PC-3 (cell line): Measurements from ENCODE around the gene FOXL3. TPM values are rescaled to one million over a fixed set of nuclear protein-coding genes. Genes with fewer than 3 reads are reported as not detected.

Experiments
- ATAC-seq: fragments of 200-7000 bp; cut with Tn5 transposase; 2 replicates; pipeline ENCODE4 v1.9.1; 2020; ENCODE audit warnings: mild to moderate bottlenecking, moderate library complexity
- BruUV-seq: library from RNA; stranded (reverse); fragments of 400-500 nt; replicated peaks from 2 replicates; lab custom pipeline; 2021; lab: Mats Ljungman, UMichigan
- CTCF ChIA-PET: fragments of 300-600 bp; sonication (Branson Sonifier 250); formaldehyde crosslinking; loops from one replicate; lab custom pipeline; 2022; ENCODE audit warnings: antibody characterized with exemption; lab: Charles Lee
- POLR2A ChIA-PET: fragments of 300-600 bp; sonication (Branson Sonifier 250); formaldehyde crosslinking; loops from one replicate; lab custom pipeline; 2022; ENCODE audit warnings: antibody characterized with exemption; ENCODE audit not compliant: unreplicated experiment; lab: Charles Lee
- DNase-seq: peaks from one replicate; pipeline ENCODE4 v3.0.0-alpha.2; 2015
- H2AFZ ChIP-seq: fragments of 300-600 bp; sonication (generic); 2 replicates; pipeline ENCODE4 v1.6.0; 2016; ENCODE audit warnings: antibody characterized with exemption, low read length
- H3F3A ChIP-seq: fragments of 300-600 bp; sonication (generic); one replicate; pipeline ENCODE4 v1.6.0; 2017; ENCODE audit warnings: antibody characterized with exemption, low read length, control low read depth, mild to moderate bottlenecking; ENCODE audit not compliant: unreplicated experiment
- H3K27ac ChIP-seq: fragments of 300-600 bp; sonication (generic); 2 replicates; pipeline ENCODE4 v1.5.1; 2016; ENCODE audit warnings: mild to moderate bottlenecking, low read length
- H3K27me3 ChIP-seq: fragments of 300-600 bp; sonication (generic); 2 replicates; pipeline ENCODE4 v1.6.1; 2016; ENCODE audit warnings: low read length, mixed read lengths
- H3K36me3 ChIP-seq: fragments of 300-600 bp; sonication (generic); 2 replicates; pipeline ENCODE4 v1.6.1; 2016; ENCODE audit warnings: low read depth, mixed run types, low read length, mixed read lengths
- H3K4me1 ChIP-seq: fragments of 300-600 bp; sonication (generic); 2 replicates; pipeline ENCODE4 v1.5.1; 2016; ENCODE audit warnings: low read length; ENCODE audit not compliant: insufficient read depth
- H3K4me2 ChIP-seq: fragments of 300-600 bp; sonication (generic); 2 replicates; pipeline ENCODE4 v1.6.0; 2016; ENCODE audit warnings: low read length
- H3K4me3 ChIP-seq: fragments of 300-600 bp; sonication (generic); 2 replicates; pipeline ENCODE4 v1.5.1; 2016; ENCODE audit warnings: mild to moderate bottlenecking, low read length, mixed read lengths
- H3K79me2 ChIP-seq: fragments of 300-600 bp; sonication (generic); 2 replicates; pipeline ENCODE4 v1.6.1; 2017; ENCODE audit warnings: low read length, mixed read lengths
- H3K9ac ChIP-seq: fragments of 300-600 bp; sonication (generic); 2 replicates; pipeline ENCODE4 v1.6.0; 2016; ENCODE audit warnings: mild to moderate bottlenecking, low read length
- H3K9me2 ChIP-seq: fragments of 300-600 bp; sonication (generic); replicated peaks from 2 replicates; pipeline ENCODE4 v1.6.1; 2016; ENCODE audit warnings: mixed run types, low read length, mixed read lengths
- H3K9me3 ChIP-seq: fragments of 300-600 bp; sonication (generic); 2 replicates; pipeline ENCODE4 v1.6.1; 2016; ENCODE audit warnings: low read length, mixed read lengths
- H4K20me1 ChIP-seq: fragments of 300-600 bp; sonication (generic); 2 replicates; pipeline ENCODE4 v1.6.1; 2016; ENCODE audit warnings: low read length, mixed read lengths
- CTCF ChIP-seq: fragments of 300-600 bp; sonication (generic); conservative IDR thresholded peaks from 2 replicates; pipeline ENCODE4 v1.5.1; 2017; ENCODE audit warnings: antibody characterized with exemption, low read depth, mild to moderate bottlenecking, low read length
- EZH2 ChIP-seq: fragments of 300-600 bp; sonication (generic); IDR thresholded peaks from one replicate; pipeline ENCODE4 v1.6.1; 2017; ENCODE audit warnings: antibody characterized with exemption, mild to moderate bottlenecking, low read length; ENCODE audit not compliant: unreplicated experiment
- EZH2phosphoT487 ChIP-seq: fragments of 300-600 bp; sonication (generic); IDR thresholded peaks from 2 replicates; pipeline ENCODE4 v1.6.1; 2018; ENCODE audit warnings: mild to moderate bottlenecking, antibody characterized with exemption, low read length, borderline replicate concordance
- intact Hi-C: fragments of 100-400 bp; cut with micrococcal nuclease; formaldehyde crosslinking; loops from 2 replicates; pipeline ENCODE4 v1.9.0; 2023
- total RNA-seq: library from RNA; depleted of rRNA; stranded (reverse); fragments of >200 nt; gene quantifications from 2 replicates; pipeline ENCODE4 v1.2.3, GENCODE V29; 2014

The FOXL3 gene
- total RNA-seq, 1 experiment from 2014 or later, result not detected

GRCh38 chr7:256981-257646, 32.9 kb upstream of the FOXL3 start:
- no peaks in the 10 kb centered on the region for H3K79me2 ChIP-seq
- peaks cover 2% of the 10 kb centered on the region; the same call in 1 of the 2 replicates for H3K9me3 ChIP-seq
- H2AFZ ChIP-seq, result no peak overlapping the region
- no peaks in the 10 kb centered on the region for H3K4me1 ChIP-seq
- ChIA-PET POLR2A (no interaction called here), CTCF (no interaction called here)
- peaks cover 26% of the 10 kb centered on the region for H3K36me3 ChIP-seq
- H4K20me1 ChIP-seq, result no peaks in the 10 kb centered on the region
- intact Hi-C loops, result no loop called here
- H3K4me2 ChIP-seq, result no peak overlapping the region
- no peaks in the 10 kb centered on the region for H3K9me2 ChIP-seq
- TF ChIP-seq EZH2phosphoT487 (no peak), EZH2 (no peak), CTCF (no peak)
- H3K27me3 ChIP-seq, result no peaks in the 10 kb centered on the region
- H3K9ac ChIP-seq, result no peak overlapping the region
- ATAC-seq, result no peak
- H3F3A ChIP-seq, result no peaks in the 10 kb centered on the region
- BruUV-seq, result no TSS peak
- no peak overlapping the region for H3K27ac ChIP-seq
- H3K4me3 ChIP-seq, result no peak overlapping the region
- no peak for DNase-seq

GRCh38 chr7:257647-257992, 32.4 kb upstream of the FOXL3 start:
- Histone ChIP-seq H3F3A (no peaks in the 10 kb centered on the region), H3K36me3 (peaks cover 25% of the 10 kb centered on the region), H4K20me1 (no peaks in the 10 kb centered on the region), H3K4me3 (no peak overlapping the region), H3K4me2 (no peak overlapping the region), H3K27me3 (no peaks in the 10 kb centered on the region), H3K27ac (no peak overlapping the region), H3K9ac (no peak overlapping the region), H3K4me1 (no peaks in the 10 kb centered on the region), H3K9me2 (no peaks in the 10 kb centered on the region), H3K79me2 (no peaks in the 10 kb centered on the region), H3K9me3 (peaks cover 7% of the 10 kb centered on the region; the same call in 1 of the 2 replicates), H2AFZ (no peak overlapping the region)
- ChIA-PET POLR2A (no interaction called here), CTCF (no interaction called here)
- BruUV-seq, result no TSS peak
- DNase-seq, result no peak
- intact Hi-C loops, result no loop called here
- TF ChIP-seq CTCF (no peak), EZH2 (no peak), EZH2phosphoT487 (no peak)
- no peak for ATAC-seq

- Histone ChIP-seq H3K9ac (no peak overlapping the region), H3F3A (no peaks in the 10 kb centered on the region), H4K20me1 (no peaks in the 10 kb centered on the region), H3K4me2 (no peak overlapping the region), H3K79me2 (no peaks in the 10 kb centered on the region), H3K27me3 (no peaks in the 10 kb centered on the region), H3K9me3 (peaks cover 8% of the 10 kb centered on the region; the same call in 1 of the 2 replicates), H3K27ac (no peak overlapping the region), H2AFZ (no peak overlapping the region), H3K36me3 (peaks cover 21% of the 10 kb centered on the region; the same call in 1 of the 2 replicates), H3K4me1 (no peaks in the 10 kb centered on the region), H3K9me2 (no peaks in the 10 kb centered on the region), H3K4me3 (no peak overlapping the region)
- DNase-seq (no peak), ATAC-seq (no peak)
- ChIA-PET CTCF (no interaction called here), POLR2A (no interaction called here)
- TF ChIP-seq EZH2phosphoT487 (no peak), EZH2 (no peak), CTCF (no peak)
- BruUV-seq, result no TSS peak
- intact Hi-C loops, result no loop called here
These were observed 31.3 kb upstream of the FOXL3 start for GRCh38 chr7:258476-259190.
